ENCODE data around the gene ALG12. TPM values are rescaled to one million over a fixed set of nuclear protein-coding genes. Genes with fewer than 3 reads are reported as not detected.
A peak's percentile ranks its signal among the peaks of the same experiment; 100 is the strongest.

Gene ALG12
- total and polyA plus RNA-seq, 2 of the 13 experiments (the other 11 are each of a cell fraction or from before 2014, with no cell fraction given): 7.8 to 15.8 TPM

GRCh38 chr22:49962751-49963646, 44.8 kb upstream of the ALG12 start (continued):
- TF ChIP-seq RAD21 (CRISPR knock-in tag; IDR thresholded peaks at IDR 0.05) (no peak), ZNF558 (CRISPR knock-in tag; IDR thresholded peaks at IDR 0.05; ENCODE audit: borderline replicate concordance) (no peak), EEA1 (CRISPR knock-in tag; IDR thresholded peaks at IDR 0.05; ENCODE audit: borderline replicate concordance) (no peak), HOXA9 (CRISPR knock-in tag; IDR thresholded peaks at IDR 0.05; ENCODE audit: borderline replicate concordance) (no peak), DNMT3B (CRISPR knock-in tag; conservative IDR thresholded peaks at IDR 0.05) (no peak), ZNF136 (CRISPR knock-in tag; IDR thresholded peaks at IDR 0.05; ENCODE audit: low read depth) (no peak), PCBP1 (IDR thresholded peaks at IDR 0.05; ENCODE audit: borderline replicate concordance, low read depth, low read length) (0 out of 2 replicates have a peak, but pooled peaks have one; percentile 6), ZNF615 (CRISPR knock-in tag; IDR thresholded peaks at IDR 0.05; ENCODE audit: borderline replicate concordance) (no peak), TBP (CRISPR knock-in tag; IDR thresholded peaks at IDR 0.05) (no peak), MBD4 (IDR thresholded peaks at IDR 0.05; ENCODE audit: borderline replicate concordance, low read length) (no peak), TERF1 (CRISPR knock-in tag; IDR thresholded peaks at IDR 0.05) (no peak), SNAPC2 (CRISPR knock-in tag; IDR thresholded peaks at IDR 0.05) (peak; percentile 32; the same call in 1 of the 2 replicates), AGO1 (IDR thresholded peaks at IDR 0.05; ENCODE audit: low read depth, low read length, poor library complexity, severe bottlenecking) (peak; percentile 82), ZNF282 (IDR thresholded peaks at IDR 0.05; ENCODE audit: partially characterized antibody) (no peak), BRF2 (CRISPR knock-in tag; IDR thresholded peaks at IDR 0.05) (no peak), ZKSCAN5 (CRISPR knock-in tag; IDR thresholded peaks at IDR 0.05) (no peak), CENPX (CRISPR knock-in tag; IDR thresholded peaks at IDR 0.05) (no peak), ZNF687 (CRISPR knock-in tag; IDR thresholded peaks at IDR 0.05) (peak; percentile 86), ATF7 (IDR thresholded peaks at IDR 0.05) (no peak), ATF7 (CRISPR knock-in tag; IDR thresholded peaks at IDR 0.05) (no peak), ZNF720 (CRISPR knock-in tag; IDR thresholded peaks at IDR 0.05) (no peak), CSRNP2 (CRISPR knock-in tag; conservative IDR thresholded peaks at IDR 0.05; ENCODE audit: low read depth) (no peak)
